ENCODE results near the gene SLC9A9.

The SLC9A9 gene

GRCh38 chr3:143321058-143321769 is 527.1 kb downstream of the SLC9A9 start:
- no peak for DNase-seq (ENCODE audit: low read depth)

GRCh38 chr3:143315766-143316165 is 532.5 kb downstream of the SLC9A9 start:
- DNase-seq (ENCODE audit: low read depth): no peak

- DNase-seq (ENCODE audit: low read depth): no peak
These were observed 533.8 kb downstream of the SLC9A9 start for GRCh38 chr3:143314251-143315093.

- no peak for DNase-seq (ENCODE audit: low read depth)
These were observed 534.4 kb downstream of the SLC9A9 start for GRCh38 chr3:143313893-143314188.

- no peak for DNase-seq (ENCODE audit: low read depth)
These were observed 535.0 kb downstream of the SLC9A9 start for GRCh38 chr3:143313025-143313892.

GRCh38 chr3:143311096-143311495 is 537.2 kb downstream of the SLC9A9 start:
- no peak for DNase-seq (ENCODE audit: low read depth)

- DNase-seq (ENCODE audit: low read depth): no peak
These were observed 538.6 kb downstream of the SLC9A9 start for GRCh38 chr3:143309705-143310104.

- no peak for DNase-seq (ENCODE audit: low read depth)
These were observed 540.6 kb downstream of the SLC9A9 start for GRCh38 chr3:143307613-143308183.

GRCh38 chr3:143306407-143306806 is 541.9 kb downstream of the SLC9A9 start:
- no peak for DNase-seq (ENCODE audit: low read depth)

GRCh38 chr3:143302638-143303171 is 545.6 kb downstream of the SLC9A9 start:
- no peak for DNase-seq (ENCODE audit: low read depth)

- no peak for DNase-seq (ENCODE audit: low read depth)
These were observed 547.0 kb downstream of the SLC9A9 start for GRCh38 chr3:143301031-143301901.

GRCh38 chr3:143298886-143299535 is 549.3 kb downstream of the SLC9A9 start:
- DNase-seq (ENCODE audit: low read depth): no peak

GRCh38 chr3:143298380-143298779 is 549.9 kb downstream of the SLC9A9 start:
- DNase-seq (ENCODE audit: low read depth): no peak

GRCh38 chr3:143295201-143296080 is 552.8 kb downstream of the SLC9A9 start:
- DNase-seq (ENCODE audit: low read depth): no peak

- DNase-seq (ENCODE audit: low read depth): no peak
These were observed 554.1 kb downstream of the SLC9A9 start for GRCh38 chr3:143294188-143294587.

- DNase-seq (ENCODE audit: low read depth): no peak
These were observed 556.3 kb downstream of the SLC9A9 start for GRCh38 chr3:143291836-143292447.

GRCh38 chr3:143288944-143289343 is 559.3 kb downstream of the SLC9A9 start:
- DNase-seq (ENCODE audit: low read depth): no peak

GRCh38 chr3:143287403-143287802 is 560.9 kb downstream of the SLC9A9 start:
- no peak for DNase-seq (ENCODE audit: low read depth)
